K562 (cell line): ENCODE data around the gene NOSTRIN. TPM values are rescaled to one million over a fixed set of nuclear protein-coding genes. Genes with fewer than 3 reads are reported as not detected.

Experiments used
- ARID1B ChIP-seq: fragments of 450-650 bp; IDR thresholded peaks from 2 replicates; pipeline ENCODE4 v1.6.1; 2016; ENCODE audit warnings: antibody characterized with exemption, mild to moderate bottlenecking, inconsistent platforms
- ASH1L ChIP-seq: fragments of 450-650 bp; IDR thresholded peaks from 2 replicates; pipeline ENCODE4 v1.6.1; 2018; ENCODE audit warnings: borderline replicate concordance, mild to moderate bottlenecking, low read depth; ENCODE audit not compliant: partially characterized antibody
- BRD4 ChIP-seq: fragments of 200-600 bp; sonication (generic); IDR thresholded peaks from 2 replicates; pipeline ENCODE4 v1.6.1; 2017; ENCODE audit warnings: inconsistent platforms
- CBX8 ChIP-seq: fragments of 200-600 bp; sonication (generic); IDR thresholded peaks from 2 replicates; pipeline ENCODE4 v1.6.1; 2012; ENCODE audit warnings: borderline replicate concordance, mixed run types, low read depth, mild to moderate bottlenecking, moderate library complexity, mixed read lengths, low read length, control low read depth, inconsistent platforms; ENCODE audit not compliant: poor library complexity, severe bottlenecking; ENCODE audit errors: extremely low read depth
- CHD2 ChIP-seq: IDR thresholded peaks from 2 replicates; pipeline ENCODE4 v1.6.1; 2011; ENCODE audit warnings: low read depth, low read length
- CREB1 ChIP-seq, 2 experiments: sonication (generic) in 1 of 2; formaldehyde crosslinking in 1 of 2; IDR thresholded peaks; 2 replicates each; pipeline versions ENCODE4 v1.6.1 to v1.8.0; 2012 to 2022; ENCODE audit warnings: inconsistent platforms in 1 of 2, mild to moderate bottlenecking in 1 of 2, missing genetic modification reagents in 1 of 2, moderate library complexity in 1 of 2
- CREM ChIP-seq: IDR thresholded peaks from 2 replicates; pipeline ENCODE4 v1.6.1; 2014; ENCODE audit warnings: antibody characterized with exemption, low read depth
- HMG20B ChIP-seq: fragments of 250-450 bp; sonication (Bioruptor Pico); IDR thresholded peaks from 2 replicates; pipeline ENCODE4 v1.5.0; 2021; ENCODE audit warnings: mild to moderate bottlenecking
- HOXB6 ChIP-seq: fragments of 250-450 bp; sonication (Bioruptor Pico); IDR thresholded peaks from 2 replicates; pipeline ENCODE4 v1.5.1; 2022; ENCODE audit warnings: mild to moderate bottlenecking, borderline replicate concordance
- KLF1 ChIP-seq: fragments of 450-650 bp; IDR thresholded peaks from 2 replicates; pipeline ENCODE4 v1.6.1; 2016; ENCODE audit warnings: missing genetic modification characterization, missing compliant biosample characterization
- NFIC ChIP-seq: fragments of 450-650 bp; IDR thresholded peaks from 2 replicates; pipeline ENCODE4 v1.6.1; 2017; ENCODE audit warnings: mild to moderate bottlenecking, inconsistent platforms
- PTTG1 ChIP-seq: fragments of 450-650 bp; IDR thresholded peaks from 2 replicates; pipeline ENCODE4 v1.6.1; 2016; ENCODE audit warnings: low read depth, mild to moderate bottlenecking, missing genetic modification characterization, missing compliant biosample characterization
- ZNF77 ChIP-seq: fragments of 250-450 bp; sonication (Bioruptor Pico); IDR thresholded peaks from 2 replicates; pipeline ENCODE4 v1.5.0; 2020
- ZSCAN29 ChIP-seq: fragments of 450-650 bp; IDR thresholded peaks from 2 replicates; pipeline ENCODE4 v1.6.1; 2017
- polyA plus RNA-seq, 8 experiments: library from polyadenylated mRNA; depleted of rRNA in 4 of 8; stranded (reverse) in 5 of 8; unstranded in 3 of 8; fragments of >200 nt; fragmentation: Nextera tagmentation in 2 of 8; fragmentation: Illumina TruSeq in 1 of 8; extraction: Ambion mirVana in 2 of 8; extraction: Trizol in 1 of 8; gene quantifications; 2 replicates each; pipeline versions ENCODE4 v1.2.1 to v1.2.3, GENCODE V29; 2011 to 2014; ENCODE audit warnings: inconsistent platforms in 1 of 8, missing spikeins in 1 of 8
- total RNA-seq, 7 experiments: library from RNA; depleted of rRNA in 6 of 7; stranded (reverse); fragments of >200 nt in 6 of 7; fragmentation: Illumina TruSeq in 2 of 7; extraction: Trizol in 2 of 7; gene quantifications; 2 replicates each; pipeline versions ENCODE4 v1.2.1 to v1.2.3, GENCODE V29; 2011 to 2021; ENCODE audit warnings: low replicate concordance in 1 of 7
- TF ChIP-seq, protein P1 (sequence below): fragments of 450-650 bp; IDR thresholded peaks from 2 replicates; pipeline ENCODE4 v1.6.1; 2016; ENCODE audit warnings: low read depth
- TF ChIP-seq, protein P2 (sequence below), 3 experiments: IDR thresholded peaks in 2 of 3; conservative IDR thresholded peaks in 1 of 3; 2 replicates each; pipeline ENCODE4 v1.5.1; 2011 to 2012; ENCODE audit warnings: low read length in 3 of 3, mild to moderate bottlenecking in 3 of 3, control low read depth in 2 of 3, improper control_type of control experiment in 1 of 3, inconsistent platforms in 1 of 3, low read depth in 1 of 3, mixed read lengths in 1 of 3, moderate library complexity in 1 of 3; ENCODE audit not compliant: insufficient read depth in 2 of 3
- TF ChIP-seq, protein P3 (sequence below), 2 experiments: fragments of 250-450 bp in 1 of 2; fragments of 450-650 bp in 1 of 2; sonication (Bioruptor Pico) in 1 of 2; IDR thresholded peaks; 2 replicates each; pipeline versions ENCODE4 v1.6.1 to v1.8.0; 2016 to 2021; ENCODE audit warnings: mild to moderate bottlenecking in 2 of 2, moderate library complexity in 2 of 2, missing compliant biosample characterization in 1 of 2, missing genetic modification characterization in 1 of 2

The NOSTRIN gene
- total and polyA plus RNA-seq, 9 of the 15 experiments (the other 6 are each of a cell fraction or from before 2014, with no cell fraction given) = 26.7 to 82.9 (median 56.3) TPM

DNA sequence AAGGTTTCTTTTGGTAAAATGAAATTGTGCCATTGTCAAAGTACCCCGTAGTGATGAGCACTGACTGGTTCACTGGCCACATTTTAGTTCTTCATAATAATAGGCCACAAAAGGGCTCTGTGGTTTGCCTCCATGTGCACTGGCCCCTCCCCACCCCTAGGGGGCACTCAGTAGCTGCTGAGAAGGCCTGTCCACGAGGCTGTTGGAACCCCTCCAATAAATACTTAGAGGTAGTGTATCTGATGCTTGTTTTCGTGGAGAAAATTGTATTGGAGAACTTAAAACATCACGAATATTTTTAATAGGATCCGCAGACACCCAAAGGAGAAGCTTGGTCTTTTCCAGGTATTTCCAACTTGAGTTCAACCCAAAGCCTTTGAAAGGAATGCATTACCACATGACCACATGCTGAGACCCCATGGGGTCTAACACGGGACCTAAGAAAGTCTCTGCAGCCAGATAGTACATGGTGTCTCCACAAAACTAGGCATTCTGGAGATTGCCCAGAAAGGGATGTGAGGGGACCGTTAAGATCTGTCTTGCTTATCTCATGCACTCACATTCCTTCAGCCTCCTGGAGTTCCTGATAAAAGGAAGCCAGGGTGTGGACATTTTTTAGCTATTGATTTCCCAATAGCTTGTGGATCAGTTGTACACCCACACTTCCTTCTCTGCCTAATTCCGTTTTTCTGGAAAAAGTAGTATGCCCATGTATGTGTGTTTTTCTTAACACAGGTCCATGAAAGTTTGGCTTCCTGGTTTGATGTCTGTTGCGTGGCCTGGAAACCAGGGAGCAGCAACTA, 28.5 kb upstream of the NOSTRIN start (continued):
- TF ChIP-seq, protein P1, sequence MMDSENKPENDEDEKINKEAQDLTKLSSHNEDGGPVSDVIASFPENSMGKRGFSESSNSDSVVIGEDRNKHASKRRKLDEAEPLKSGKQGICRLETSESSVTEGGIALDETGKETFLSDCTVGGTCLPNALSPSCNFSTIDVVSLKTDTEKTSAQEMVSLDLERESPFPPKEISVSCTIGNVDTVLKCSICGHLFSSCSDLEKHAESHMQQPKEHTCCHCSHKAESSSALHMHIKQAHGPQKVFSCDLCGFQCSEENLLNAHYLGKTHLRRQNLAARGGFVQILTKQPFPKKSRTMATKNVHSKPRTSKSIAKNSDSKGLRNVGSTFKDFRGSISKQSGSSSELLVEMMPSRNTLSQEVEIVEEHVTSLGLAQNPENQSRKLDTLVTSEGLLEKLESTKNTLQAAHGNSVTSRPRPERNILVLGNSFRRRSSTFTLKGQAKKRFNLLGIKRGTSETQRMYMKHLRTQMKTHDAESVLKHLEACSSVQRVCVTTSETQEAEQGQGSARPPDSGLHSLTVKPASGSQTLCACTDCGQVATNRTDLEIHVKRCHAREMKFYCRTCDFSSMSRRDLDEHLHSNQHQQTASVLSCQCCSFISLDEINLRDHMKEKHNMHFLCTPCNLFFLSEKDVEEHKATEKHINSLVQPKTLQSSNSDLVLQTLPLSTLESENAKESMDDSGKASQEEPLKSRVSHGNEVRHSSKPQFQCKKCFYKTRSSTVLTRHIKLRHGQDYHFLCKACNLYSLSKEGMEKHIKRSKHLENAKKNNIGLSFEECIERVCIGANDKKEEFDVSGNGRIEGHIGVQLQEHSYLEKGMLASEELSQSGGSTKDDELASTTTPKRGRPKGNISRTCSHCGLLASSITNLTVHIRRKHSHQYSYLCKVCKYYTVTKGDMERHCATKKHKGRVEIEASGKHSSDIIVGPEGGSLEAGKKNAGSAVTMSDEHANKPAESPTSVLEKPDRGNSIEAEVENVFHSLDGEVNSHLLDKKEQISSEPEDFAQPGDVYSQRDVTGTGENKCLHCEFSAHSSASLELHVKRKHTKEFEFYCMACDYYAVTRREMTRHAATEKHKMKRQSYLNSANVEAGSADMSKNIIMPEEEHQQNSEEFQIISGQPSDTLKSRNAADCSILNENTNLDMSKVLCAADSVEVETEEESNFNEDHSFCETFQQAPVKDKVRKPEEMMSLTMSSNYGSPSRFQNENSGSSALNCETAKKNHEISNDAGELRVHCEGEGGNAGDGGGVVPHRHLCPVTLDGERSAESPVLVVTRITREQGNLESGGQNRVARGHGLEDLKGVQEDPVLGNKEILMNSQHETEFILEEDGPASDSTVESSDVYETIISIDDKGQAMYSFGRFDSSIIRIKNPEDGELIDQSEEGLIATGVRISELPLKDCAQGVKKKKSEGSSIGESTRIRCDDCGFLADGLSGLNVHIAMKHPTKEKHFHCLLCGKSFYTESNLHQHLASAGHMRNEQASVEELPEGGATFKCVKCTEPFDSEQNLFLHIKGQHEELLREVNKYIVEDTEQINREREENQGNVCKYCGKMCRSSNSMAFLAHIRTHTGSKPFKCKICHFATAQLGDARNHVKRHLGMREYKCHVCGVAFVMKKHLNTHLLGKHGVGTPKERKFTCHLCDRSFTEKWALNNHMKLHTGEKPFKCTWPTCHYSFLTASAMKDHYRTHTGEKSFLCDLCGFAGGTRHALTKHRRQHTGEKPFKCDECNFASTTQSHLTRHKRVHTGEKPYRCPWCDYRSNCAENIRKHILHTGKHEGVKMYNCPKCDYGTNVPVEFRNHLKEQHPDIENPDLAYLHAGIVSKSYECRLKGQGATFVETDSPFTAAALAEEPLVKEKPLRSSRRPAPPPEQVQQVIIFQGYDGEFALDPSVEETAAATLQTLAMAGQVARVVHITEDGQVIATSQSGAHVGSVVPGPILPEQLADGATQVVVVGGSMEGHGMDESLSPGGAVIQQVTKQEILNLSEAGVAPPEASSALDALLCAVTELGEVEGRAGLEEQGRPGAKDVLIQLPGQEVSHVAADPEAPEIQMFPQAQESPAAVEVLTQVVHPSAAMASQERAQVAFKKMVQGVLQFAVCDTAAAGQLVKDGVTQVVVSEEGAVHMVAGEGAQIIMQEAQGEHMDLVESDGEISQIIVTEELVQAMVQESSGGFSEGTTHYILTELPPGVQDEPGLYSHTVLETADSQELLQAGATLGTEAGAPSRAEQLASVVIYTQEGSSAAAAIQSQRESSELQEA = no peak; the same call in 1 of the 2 replicates
- TF ChIP-seq CREB1 (IDR thresholded peaks at IDR 0.05) (peak; percentile 67; the same call in 1 of the 2 replicates), CREB1 (CRISPR knock-in tag; IDR thresholded peaks at IDR 0.05) (no peak), ASH1L (no peak), NFIC (peak; percentile 99), HOXB6 (CRISPR knock-in tag) (no peak), BRD4 (no peak), PTTG1 (tag) (no peak; the same call in 1 of the 2 replicates), ARID1B (peak; percentile 100), CBX8 (no peak), HMG20B (CRISPR knock-in tag) (0 out of 2 replicates have a peak, but pooled peaks have one; percentile 69), KLF1 (tag) (no peak), CREM (peak; percentile 78; the same call in 1 of the 2 replicates), CHD2 (peak; percentile 45; the same call in 1 of the 2 replicates), ZSCAN29 (no peak), ZNF77 (CRISPR knock-in tag) (no peak)
- TF ChIP-seq, protein P2, sequence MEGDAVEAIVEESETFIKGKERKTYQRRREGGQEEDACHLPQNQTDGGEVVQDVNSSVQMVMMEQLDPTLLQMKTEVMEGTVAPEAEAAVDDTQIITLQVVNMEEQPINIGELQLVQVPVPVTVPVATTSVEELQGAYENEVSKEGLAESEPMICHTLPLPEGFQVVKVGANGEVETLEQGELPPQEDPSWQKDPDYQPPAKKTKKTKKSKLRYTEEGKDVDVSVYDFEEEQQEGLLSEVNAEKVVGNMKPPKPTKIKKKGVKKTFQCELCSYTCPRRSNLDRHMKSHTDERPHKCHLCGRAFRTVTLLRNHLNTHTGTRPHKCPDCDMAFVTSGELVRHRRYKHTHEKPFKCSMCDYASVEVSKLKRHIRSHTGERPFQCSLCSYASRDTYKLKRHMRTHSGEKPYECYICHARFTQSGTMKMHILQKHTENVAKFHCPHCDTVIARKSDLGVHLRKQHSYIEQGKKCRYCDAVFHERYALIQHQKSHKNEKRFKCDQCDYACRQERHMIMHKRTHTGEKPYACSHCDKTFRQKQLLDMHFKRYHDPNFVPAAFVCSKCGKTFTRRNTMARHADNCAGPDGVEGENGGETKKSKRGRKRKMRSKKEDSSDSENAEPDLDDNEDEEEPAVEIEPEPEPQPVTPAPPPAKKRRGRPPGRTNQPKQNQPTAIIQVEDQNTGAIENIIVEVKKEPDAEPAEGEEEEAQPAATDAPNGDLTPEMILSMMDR (IDR thresholded peaks at IDR 0.05 in 2 of 3, conservative IDR thresholded peaks at IDR 0.05 in 1 of 3; ENCODE audit: insufficient read depth in 2 of 3, low read depth in 1 of 3, low read length in 3 of 3) = peak; percentile 91 to 100 (median 99)
- TF ChIP-seq, protein P3, sequence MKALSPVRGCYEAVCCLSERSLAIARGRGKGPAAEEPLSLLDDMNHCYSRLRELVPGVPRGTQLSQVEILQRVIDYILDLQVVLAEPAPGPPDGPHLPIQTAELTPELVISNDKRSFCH (CRISPR knock-in tag; IDR thresholded peaks at IDR 0.05) = no peak
- TF ChIP-seq, protein P3 (tag; IDR thresholded peaks at IDR 0.05) = peak; percentile 97
